Endothelial cell of umbilical vein (primary cell): Measurements from ENCODE around the gene SF3B1. TPM values are rescaled to one million over a fixed set of nuclear protein-coding genes. Genes with fewer than 3 reads are reported as not detected.

Experiments
- BruUV-seq: library from RNA; stranded (reverse); fragments of 400-500 nt; replicated peaks from 2 replicates; lab custom pipeline; 2021; lab: Mats Ljungman, UMichigan
- CTCF ChIA-PET: fragments of 300-600, 350-600 bp; sonication (Branson Sonifier 250); formaldehyde crosslinking; loops from one replicate; lab custom pipeline; 2021; ENCODE audit warnings: antibody characterized with exemption, inconsistent platforms; lab: Charles Lee
- POLR2A ChIA-PET: fragments of 300-600, 350-600 bp; sonication (Branson Sonifier 250); formaldehyde crosslinking; loops from one replicate; lab custom pipeline; 2021; ENCODE audit warnings: antibody characterized with exemption, inconsistent platforms; lab: Charles Lee
- DNase-seq: peaks from one replicate; pipeline ENCODE4 v3.0.0-alpha.2; 2011; ENCODE audit warnings: low read depth, low spot score
- FAIRE-seq: peaks from 2 replicates; lab custom pipeline; 2011; peaks lifted over from hg19 to GRCh38; lab: Jason Lieb, UNC
- H2AFZ ChIP-seq: 2 replicates; pipeline ENCODE4 v1.6.0; 2012; ENCODE audit warnings: low read depth, low read length, control low read depth, inconsistent platforms
- H3K27ac ChIP-seq: 2 replicates; pipeline ENCODE4 v1.5.1; 2011; ENCODE audit warnings: low read depth, mild to moderate bottlenecking, control low read depth, low read length, moderate library complexity; ENCODE audit not compliant: insufficient read depth
- H3K27me3 ChIP-seq, 2 experiments: 2 replicates each; pipeline versions ENCODE4 v1.6.0 to v1.6.1; 2011; ENCODE audit warnings: low read length in 2 of 2, mixed read lengths in 1 of 2; ENCODE audit not compliant: control insufficient read depth in 2 of 2, insufficient read depth in 2 of 2
- H3K36me3 ChIP-seq, 2 experiments: 2 replicates in 1 of 2; 3 replicates in 1 of 2; pipeline ENCODE4 v1.5.1; 2011; ENCODE audit warnings: low read length in 2 of 2, mild to moderate bottlenecking in 1 of 2, moderate library complexity in 1 of 2; ENCODE audit not compliant: control insufficient read depth in 2 of 2, insufficient read depth in 2 of 2; ENCODE audit errors: extremely low read depth in 1 of 2
- H3K4me1 ChIP-seq: 3 replicates; pipeline ENCODE4 v1.5.1; 2011; ENCODE audit warnings: mild to moderate bottlenecking, low read length; ENCODE audit not compliant: control insufficient read depth, insufficient read depth; ENCODE audit errors: extremely low read depth
- H3K4me2 ChIP-seq: 2 replicates; pipeline ENCODE4 v1.6.1; 2011; ENCODE audit warnings: low read length, control low read depth, mixed read lengths; ENCODE audit not compliant: insufficient read depth
- H3K4me3 ChIP-seq, 3 experiments: fragments of 200-600 bp in 1 of 3; sonication (generic), shearing (Covaris generic) in 1 of 3; replicated peaks in 1 of 3; 2 replicates each; pipeline ENCODE4 v1.5.1; 2011 to 2016; ENCODE audit warnings: control low read depth in 3 of 3, low read length in 3 of 3, mild to moderate bottlenecking in 2 of 3, inconsistent platforms in 1 of 3, low read depth in 1 of 3, moderate library complexity in 1 of 3; ENCODE audit not compliant: insufficient read depth in 1 of 3
- H3K79me2 ChIP-seq: 2 replicates; pipeline ENCODE4 v1.6.0; 2012; ENCODE audit warnings: low read length, inconsistent platforms; ENCODE audit not compliant: control insufficient read depth, insufficient read depth
- H3K9ac ChIP-seq: replicated peaks from 2 replicates; pipeline ENCODE3; 2011; ENCODE audit warnings: low read length, control low read depth; ENCODE audit not compliant: insufficient read depth; ENCODE audit errors: extremely low read depth
- H3K9me1 ChIP-seq: replicated peaks from 3 replicates; pipeline ENCODE4 v1.6.0; 2011; ENCODE audit warnings: mild to moderate bottlenecking, low read length; ENCODE audit not compliant: control insufficient read depth, insufficient read depth; ENCODE audit errors: extremely low read depth
- H3K9me3 ChIP-seq: replicated peaks from 2 replicates; pipeline ENCODE4 v1.5.1; 2012; ENCODE audit warnings: low read length, inconsistent platforms; ENCODE audit not compliant: control insufficient read depth, insufficient read depth
- H4K20me1 ChIP-seq: replicated peaks from 2 replicates; pipeline ENCODE3; 2011; ENCODE audit warnings: mild to moderate bottlenecking, low read length; ENCODE audit not compliant: control insufficient read depth, insufficient read depth; ENCODE audit errors: extremely low read depth
- CTCF ChIP-seq, 2 donors: IDR thresholded peaks; 1 replicate in 1 of 2; 2 replicates in 1 of 2; pipeline ENCODE4 v1.5.1; 2011; ENCODE audit warnings: low read length in 2 of 2, mild to moderate bottlenecking in 2 of 2, moderate library complexity in 2 of 2, control low read depth in 1 of 2, inconsistent platforms in 1 of 2, low read depth in 1 of 2; ENCODE audit not compliant: insufficient read depth in 1 of 2; ENCODE audit errors: extremely low read depth in 1 of 2
- EZH2 ChIP-seq: IDR thresholded peaks from 2 replicates; pipeline ENCODE4 v1.6.1; 2012; ENCODE audit warnings: borderline replicate concordance, low read depth, mild to moderate bottlenecking, moderate library complexity, low read length, inconsistent platforms; ENCODE audit not compliant: severe bottlenecking
- FOS ChIP-seq: IDR thresholded peaks from 2 replicates; pipeline ENCODE4 v1.6.1; 2011; ENCODE audit warnings: mild to moderate bottlenecking, low read length, moderate library complexity, borderline replicate concordance; ENCODE audit not compliant: insufficient read depth
- GATA2 ChIP-seq: IDR thresholded peaks from 2 replicates; pipeline ENCODE4 v1.7.0; 2011; ENCODE audit warnings: low read depth, mild to moderate bottlenecking, moderate library complexity, mixed read lengths, low read length; ENCODE audit not compliant: insufficient read length, insufficient read depth
- JUN ChIP-seq: IDR thresholded peaks from 2 replicates; pipeline ENCODE4 v1.6.1; 2011; ENCODE audit warnings: borderline replicate concordance, low read depth; ENCODE audit not compliant: insufficient read length, insufficient read depth
- MAX ChIP-seq: IDR thresholded peaks from 2 replicates; pipeline ENCODE4 v1.6.1; 2011; ENCODE audit not compliant: insufficient read depth, insufficient read length
- MYC ChIP-seq: IDR thresholded peaks from one replicate; pipeline ENCODE4 v1.6.1; 2011; ENCODE audit warnings: mild to moderate bottlenecking, low read depth, low read length
- POLR2A ChIP-seq: IDR thresholded peaks from 2 replicates; pipeline ENCODE4 v1.6.1; 2012; ENCODE audit warnings: low read depth, mild to moderate bottlenecking, control low read depth, low read length
- POLR2AphosphoS5 ChIP-seq: IDR thresholded peaks from 2 replicates; pipeline ENCODE4 v1.6.1; 2012; ENCODE audit warnings: low read depth, mild to moderate bottlenecking, control low read depth, low read length, moderate library complexity; ENCODE audit not compliant: insufficient read depth
- dilution Hi-C: fragments of 300-500 bp; cut with MboI; formaldehyde crosslinking; loops from one replicate; pipeline ENCODE4 v1.15.0; 2019; ENCODE audit warnings: low sequenced_read_pairs; ENCODE audit not compliant: extremely low pct_ligation_motif_present
- intact Hi-C: fragments of 100-400 bp; cut with micrococcal nuclease; formaldehyde crosslinking; loops from one replicate; pipeline ENCODE4 v1.10.0; 2022
- polyA plus RNA-seq, 4 experiments: library from polyadenylated mRNA; depleted of rRNA in 3 of 4; stranded (reverse) in 3 of 4; unstranded in 1 of 4; fragments of >200 nt; gene quantifications; 2 replicates each; pipeline versions ENCODE4 v1.2.1 to v1.2.3, GENCODE V29; 2011 to 2012; ENCODE audit warnings: missing spikeins in 1 of 4
- total RNA-seq: library from RNA; stranded (reverse); gene quantifications from 2 replicates; pipeline ENCODE4 v1.2.3, GENCODE V29; 2021

Gene SF3B1
- total and polyA plus RNA-seq, 2 donors (not counting 3 experiments of a cell fraction or from before 2014, with no cell fraction given), result 234 to 321 TPM

GRCh38 chr2:197388866-197389587 is 45.8 kb downstream of the SF3B1 start:
- FAIRE-seq (no peak), DNase-seq (no peak)
- dilution Hi-C loops (no loop called here), intact Hi-C loops (no loop called here)
- ChIA-PET POLR2A (no interaction called here), CTCF (interaction anchor here (1.1 kb wide), 1 partner anchor 276 kb away, joined by 3 read pairs; no protein-coding TSS in a partner anchor)
- no TSS peak for BruUV-seq
- H4K20me1 ChIP-seq, result no peaks in the 10 kb centered on the region
- no peaks in the 10 kb centered on the region for H3K9me1 ChIP-seq
- no peak for TF ChIP-seq CTCF (IDR thresholded peaks at IDR 0.05; ENCODE audit: extremely low read depth in 1 of 2, insufficient read depth in 1 of 2, low read depth in 1 of 2, low read length in 2 of 2)
- no peak overlapping the region for H3K4me3 ChIP-seq
- peaks cover 2 to 9% of the 10 kb centered on the region in 2 experiments for H3K36me3 ChIP-seq
- H3K27ac ChIP-seq, result no peak overlapping the region
- H2AFZ ChIP-seq, result no peak overlapping the region
- no peaks in the 10 kb centered on the region for H3K79me2 ChIP-seq
- no peak overlapping the region for H3K4me2 ChIP-seq
- no peaks in the 10 kb centered on the region for H3K9me3 ChIP-seq
- no peaks in the 10 kb centered on the region for H3K4me1 ChIP-seq
- peaks cover 0 to 2% of the 10 kb centered on the region in 2 experiments for H3K27me3 ChIP-seq
- H3K9ac ChIP-seq, result no peak overlapping the region

GRCh38 chr2:197387179-197387578 is 47.6 kb downstream of the SF3B1 start:
- no peak overlapping the region for H3K4me2 ChIP-seq
- BruUV-seq, result no TSS peak
- CTCF ChIA-PET, result interaction anchor here (1.1 kb wide), 1 partner anchor 9 kb away, joined by 3 read pairs; no protein-coding TSS in a partner anchor
- no peaks in the 10 kb centered on the region for H3K9me3 ChIP-seq
- no peaks in the 10 kb centered on the region for H3K4me1 ChIP-seq
- dilution Hi-C loops, result no loop called here
- POLR2A ChIA-PET, result no interaction called here
- no peaks in the 10 kb centered on the region for H4K20me1 ChIP-seq
- DNase-seq, result no peak
- intact Hi-C loops, result no loop called here
- H3K27ac ChIP-seq, result no peak overlapping the region
- H3K27me3 ChIP-seq, result peaks cover 0 to 2% of the 10 kb centered on the region in 2 experiments
- no peaks in the 10 kb centered on the region for H3K9me1 ChIP-seq
- H3K79me2 ChIP-seq, result no peaks in the 10 kb centered on the region
- H2AFZ ChIP-seq, result no peak overlapping the region
- H3K4me3 ChIP-seq, result no peak overlapping the region
- peaks cover 2 to 5% of the 10 kb centered on the region in 2 experiments for H3K36me3 ChIP-seq
- no peak for FAIRE-seq
- H3K9ac ChIP-seq, result no peak overlapping the region
- TF ChIP-seq JUN (no peak), MYC (no peak), POLR2A (no peak), FOS (no peak), CTCF (IDR thresholded peaks at IDR 0.05; ENCODE audit: extremely low read depth in 1 of 2, insufficient read depth in 1 of 2, low read depth in 1 of 2, low read length in 2 of 2) (no peak), GATA2 (no peak), EZH2 (no peak), POLR2AphosphoS5 (no peak), MAX (no peak)
